HG03139 (cell line): ENCODE data around the gene STAC2.
"Not testable (repeated sequence)": the region's sequence is repeated elsewhere in the genome, so short reads cannot be mapped to it uniquely, and the experiment has no call there.

ENCODE experiments used
- ATAC-seq: cut with Tn5 transposase; IDR thresholded peaks from one replicate; pipeline ENCODE4 v1.9.1; 2021; ENCODE audit not compliant: unreplicated experiment

Gene STAC2

GRCh38 chr17:39191750-39192510 is 33.8 kb downstream of the STAC2 start:
- no peak for ATAC-seq

GRCh38 chr17:39187152-39187830 is 38.5 kb downstream of the STAC2 start:
- ATAC-seq: no peak

GRCh38 chr17:39186481-39187002 is 39.2 kb downstream of the STAC2 start:
- no peak for ATAC-seq

- no peak for ATAC-seq
Measured at GRCh38 chr17:39183720-39184119, 42.0 kb downstream of the STAC2 start.

- ATAC-seq: no peak
Measured at GRCh38 chr17:39183045-39183444, 42.7 kb downstream of the STAC2 start.

GRCh38 chr17:39181303-39181702 is 44.4 kb downstream of the STAC2 start:
- no peak for ATAC-seq

GRCh38 chr17:39178536-39178935 is 47.2 kb downstream of the STAC2 start:
- ATAC-seq: no peak

- ATAC-seq: no peak
Measured at GRCh38 chr17:39177256-39177655, 48.5 kb downstream of the STAC2 start.

- no peak for ATAC-seq
Measured at GRCh38 chr17:39175695-39176093, 50.1 kb downstream of the STAC2 start.

GRCh38 chr17:39174920-39175694 is 50.6 kb downstream of the STAC2 start:
- ATAC-seq: no peak

- ATAC-seq: no peak
Measured at GRCh38 chr17:39173526-39174274, 52.0 kb downstream of the STAC2 start.

- ATAC-seq: no peak
Measured at GRCh38 chr17:39173080-39173479, 52.7 kb downstream of the STAC2 start.

GRCh38 chr17:39171933-39172332 is 53.8 kb downstream of the STAC2 start:
- no peak for ATAC-seq

- no peak for ATAC-seq
Measured at GRCh38 chr17:39170558-39170957, 55.2 kb downstream of the STAC2 start.

- ATAC-seq: no peak
Measured at GRCh38 chr17:39170109-39170508, 55.6 kb downstream of the STAC2 start.

- no peak for ATAC-seq
Measured at GRCh38 chr17:39169518-39169917, 56.2 kb downstream of the STAC2 start.

- ATAC-seq: no peak
Measured at GRCh38 chr17:39169101-39169500, 56.6 kb downstream of the STAC2 start.

- ATAC-seq: not testable (repeated sequence)
Measured at GRCh38 chr17:39168503-39168902, 57.2 kb downstream of the STAC2 start.

GRCh38 chr17:39167476-39167875 is 58.3 kb downstream of the STAC2 start:
- ATAC-seq: no peak

GRCh38 chr17:39166437-39167335 is 59.1 kb downstream of the STAC2 start:
- no peak for ATAC-seq
